ENCODE measurements around the gene SYNE1.

DNA sequence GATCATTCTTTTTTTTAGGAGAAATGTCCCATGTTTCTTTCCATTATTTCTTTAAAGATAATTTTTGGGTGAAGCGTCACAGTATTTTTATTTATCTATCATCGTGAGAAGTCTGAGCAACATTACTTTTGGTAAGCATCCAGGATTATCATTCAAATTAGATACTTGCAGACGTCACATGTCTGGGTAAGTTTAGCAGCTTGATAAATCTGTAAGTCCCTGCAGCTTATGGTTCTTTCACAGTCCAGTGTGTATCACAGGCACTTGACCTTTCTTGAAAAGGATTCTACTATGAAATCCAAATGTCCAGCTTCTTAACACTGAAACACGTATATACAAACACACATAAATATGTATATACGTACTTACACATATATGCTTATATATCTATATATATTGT is 470.3 kb downstream of the SYNE1 start:
- TF ChIP-seq, protein P1, sequence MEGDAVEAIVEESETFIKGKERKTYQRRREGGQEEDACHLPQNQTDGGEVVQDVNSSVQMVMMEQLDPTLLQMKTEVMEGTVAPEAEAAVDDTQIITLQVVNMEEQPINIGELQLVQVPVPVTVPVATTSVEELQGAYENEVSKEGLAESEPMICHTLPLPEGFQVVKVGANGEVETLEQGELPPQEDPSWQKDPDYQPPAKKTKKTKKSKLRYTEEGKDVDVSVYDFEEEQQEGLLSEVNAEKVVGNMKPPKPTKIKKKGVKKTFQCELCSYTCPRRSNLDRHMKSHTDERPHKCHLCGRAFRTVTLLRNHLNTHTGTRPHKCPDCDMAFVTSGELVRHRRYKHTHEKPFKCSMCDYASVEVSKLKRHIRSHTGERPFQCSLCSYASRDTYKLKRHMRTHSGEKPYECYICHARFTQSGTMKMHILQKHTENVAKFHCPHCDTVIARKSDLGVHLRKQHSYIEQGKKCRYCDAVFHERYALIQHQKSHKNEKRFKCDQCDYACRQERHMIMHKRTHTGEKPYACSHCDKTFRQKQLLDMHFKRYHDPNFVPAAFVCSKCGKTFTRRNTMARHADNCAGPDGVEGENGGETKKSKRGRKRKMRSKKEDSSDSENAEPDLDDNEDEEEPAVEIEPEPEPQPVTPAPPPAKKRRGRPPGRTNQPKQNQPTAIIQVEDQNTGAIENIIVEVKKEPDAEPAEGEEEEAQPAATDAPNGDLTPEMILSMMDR (IDR thresholded peaks at IDR 0.05; ENCODE audit: low read depth, low read length, missing input control), result no peak
- TF ChIP-seq RAD21 (IDR thresholded peaks at IDR 0.05), result no peak
- TF ChIP-seq, protein P2, sequence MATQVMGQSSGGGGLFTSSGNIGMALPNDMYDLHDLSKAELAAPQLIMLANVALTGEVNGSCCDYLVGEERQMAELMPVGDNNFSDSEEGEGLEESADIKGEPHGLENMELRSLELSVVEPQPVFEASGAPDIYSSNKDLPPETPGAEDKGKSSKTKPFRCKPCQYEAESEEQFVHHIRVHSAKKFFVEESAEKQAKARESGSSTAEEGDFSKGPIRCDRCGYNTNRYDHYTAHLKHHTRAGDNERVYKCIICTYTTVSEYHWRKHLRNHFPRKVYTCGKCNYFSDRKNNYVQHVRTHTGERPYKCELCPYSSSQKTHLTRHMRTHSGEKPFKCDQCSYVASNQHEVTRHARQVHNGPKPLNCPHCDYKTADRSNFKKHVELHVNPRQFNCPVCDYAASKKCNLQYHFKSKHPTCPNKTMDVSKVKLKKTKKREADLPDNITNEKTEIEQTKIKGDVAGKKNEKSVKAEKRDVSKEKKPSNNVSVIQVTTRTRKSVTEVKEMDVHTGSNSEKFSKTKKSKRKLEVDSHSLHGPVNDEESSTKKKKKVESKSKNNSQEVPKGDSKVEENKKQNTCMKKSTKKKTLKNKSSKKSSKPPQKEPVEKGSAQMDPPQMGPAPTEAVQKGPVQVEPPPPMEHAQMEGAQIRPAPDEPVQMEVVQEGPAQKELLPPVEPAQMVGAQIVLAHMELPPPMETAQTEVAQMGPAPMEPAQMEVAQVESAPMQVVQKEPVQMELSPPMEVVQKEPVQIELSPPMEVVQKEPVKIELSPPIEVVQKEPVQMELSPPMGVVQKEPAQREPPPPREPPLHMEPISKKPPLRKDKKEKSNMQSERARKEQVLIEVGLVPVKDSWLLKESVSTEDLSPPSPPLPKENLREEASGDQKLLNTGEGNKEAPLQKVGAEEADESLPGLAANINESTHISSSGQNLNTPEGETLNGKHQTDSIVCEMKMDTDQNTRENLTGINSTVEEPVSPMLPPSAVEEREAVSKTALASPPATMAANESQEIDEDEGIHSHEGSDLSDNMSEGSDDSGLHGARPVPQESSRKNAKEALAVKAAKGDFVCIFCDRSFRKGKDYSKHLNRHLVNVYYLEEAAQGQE (IDR thresholded peaks at IDR 0.05), result no peak
- TF ChIP-seq, protein P3, sequence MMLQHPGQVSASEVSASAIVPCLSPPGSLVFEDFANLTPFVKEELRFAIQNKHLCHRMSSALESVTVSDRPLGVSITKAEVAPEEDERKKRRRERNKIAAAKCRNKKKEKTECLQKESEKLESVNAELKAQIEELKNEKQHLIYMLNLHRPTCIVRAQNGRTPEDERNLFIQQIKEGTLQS (IDR thresholded peaks at IDR 0.05), result no peak
- TF ChIP-seq, protein P4, sequence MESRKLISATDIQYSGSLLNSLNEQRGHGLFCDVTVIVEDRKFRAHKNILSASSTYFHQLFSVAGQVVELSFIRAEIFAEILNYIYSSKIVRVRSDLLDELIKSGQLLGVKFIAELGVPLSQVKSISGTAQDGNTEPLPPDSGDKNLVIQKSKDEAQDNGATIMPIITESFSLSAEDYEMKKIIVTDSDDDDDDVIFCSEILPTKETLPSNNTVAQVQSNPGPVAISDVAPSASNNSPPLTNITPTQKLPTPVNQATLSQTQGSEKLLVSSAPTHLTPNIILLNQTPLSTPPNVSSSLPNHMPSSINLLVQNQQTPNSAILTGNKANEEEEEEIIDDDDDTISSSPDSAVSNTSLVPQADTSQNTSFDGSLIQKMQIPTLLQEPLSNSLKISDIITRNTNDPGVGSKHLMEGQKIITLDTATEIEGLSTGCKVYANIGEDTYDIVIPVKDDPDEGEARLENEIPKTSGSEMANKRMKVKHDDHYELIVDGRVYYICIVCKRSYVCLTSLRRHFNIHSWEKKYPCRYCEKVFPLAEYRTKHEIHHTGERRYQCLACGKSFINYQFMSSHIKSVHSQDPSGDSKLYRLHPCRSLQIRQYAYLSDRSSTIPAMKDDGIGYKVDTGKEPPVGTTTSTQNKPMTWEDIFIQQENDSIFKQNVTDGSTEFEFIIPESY (IDR thresholded peaks at IDR 0.05), result no peak
- TF ChIP-seq HNF4A (conservative IDR thresholded peaks at IDR 0.05), result no peak
- no peak for TF ChIP-seq YY1 (IDR thresholded peaks at IDR 0.05)
- TF ChIP-seq EGR1 (IDR thresholded peaks at IDR 0.05; ENCODE audit: low read depth in 2 of 2), result no peak
